ENCODE measurements around the gene CTBP1. TPM values are rescaled to one million over a fixed set of nuclear protein-coding genes. Genes with fewer than 3 reads are reported as not detected.

CTBP1 gene
- total RNA-seq, 2 experiments from 2014 or later = 194 to 211 TPM

DNA sequence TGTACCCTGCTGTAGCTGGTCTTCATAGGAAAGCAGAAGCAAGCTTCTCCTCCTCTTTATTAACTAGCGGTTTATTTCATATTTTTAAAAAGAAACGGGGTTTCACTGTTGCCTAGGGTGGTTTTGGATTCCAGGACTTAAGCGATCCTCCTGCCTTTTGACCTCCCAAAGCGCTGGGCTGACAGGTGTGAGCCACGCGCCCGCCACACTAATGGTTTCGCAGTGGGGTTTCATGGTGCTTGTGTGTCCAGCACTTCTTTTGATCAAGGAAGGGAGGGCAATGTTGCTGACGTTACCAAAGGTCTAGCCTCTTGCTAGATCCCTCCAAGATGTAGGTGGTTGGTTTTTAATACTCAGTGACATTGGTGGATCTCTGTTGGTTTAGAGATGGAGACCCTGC lies 42.2 kb upstream of the CTBP1 start:
- H3K4me1 Mint-ChIP-seq = peaks cover 26% of the 10 kb centered on the region
- peak; percentile 10 for DNase-seq
- H3K27me3 Mint-ChIP-seq = no peaks in the 10 kb centered on the region
- ATAC-seq (ENCODE audit: low read depth) = no peak
- POLR2A ChIA-PET = interaction anchor here (0.9 to 3.1 kb wide), 10 partner anchors 18 to 361 kb away, joined by 3 to 39 read pairs (median 10); partner anchors contain the start of genes CTBP1 and UVSSA
- peak overlapping the region; percentile 91 for H3K4me3 Mint-ChIP-seq
- H3K9me3 Mint-ChIP-seq = peaks cover 4% of the 10 kb centered on the region
- H3K36me3 Mint-ChIP-seq = peaks cover 5% of the 10 kb centered on the region
- H3K27ac Mint-ChIP-seq = peak overlapping the region; percentile 85

DNA sequence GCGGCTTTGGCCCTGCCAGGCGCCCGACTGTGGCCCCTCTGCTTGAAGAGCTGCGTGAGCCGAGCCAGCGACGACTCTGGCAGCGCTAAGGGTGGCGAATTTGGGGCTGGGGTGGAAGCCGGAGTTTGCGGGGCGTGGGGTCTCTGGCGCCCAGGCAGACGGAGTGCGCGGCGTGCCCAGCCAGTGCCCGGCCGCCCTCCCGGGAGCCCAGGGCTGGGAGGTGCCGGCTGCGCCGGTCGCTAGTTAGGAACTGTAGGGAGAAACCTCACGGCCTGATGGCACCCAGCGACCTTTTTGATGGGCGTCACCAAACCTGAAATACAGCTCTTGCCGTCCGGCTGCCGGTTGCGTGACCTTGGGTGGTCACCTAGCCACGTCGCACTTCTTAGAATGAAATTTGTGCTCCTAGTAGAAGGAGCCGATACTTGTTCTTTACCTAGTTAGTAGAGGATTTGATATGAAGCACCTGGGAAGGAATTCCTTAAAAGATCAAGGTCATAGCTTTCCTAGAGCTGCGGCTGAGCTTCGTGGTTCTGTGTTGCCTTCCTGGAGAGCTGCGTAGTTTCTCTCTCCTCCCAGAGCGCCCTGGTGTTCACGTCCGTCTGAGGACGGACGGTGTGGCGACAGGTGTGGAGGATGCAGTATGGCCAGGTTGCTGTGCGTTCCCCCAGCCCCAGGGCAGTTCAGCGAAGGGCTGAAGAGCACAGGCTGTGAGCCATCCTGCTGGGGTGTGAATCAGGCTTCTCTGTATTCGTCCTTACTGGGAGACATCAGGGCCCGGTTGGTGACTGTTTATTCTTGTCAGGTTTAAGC lies 41.4 kb upstream of the CTBP1 start:
- H3K9me3 Mint-ChIP-seq = peaks cover 4% of the 10 kb centered on the region
- DNase-seq (peak; percentile 49), ATAC-seq (ENCODE audit: low read depth) (no peak)
- POLR2A ChIA-PET = interaction anchor here (0.8 to 3.1 kb wide), 14 partner anchors 12 to 360 kb away, joined by 3 to 39 read pairs (median 5); partner anchors contain the start of genes CTBP1, GAK and UVSSA
- peak overlapping the region; percentile 85 for H3K27ac Mint-ChIP-seq
- H3K27me3 Mint-ChIP-seq = no peaks in the 10 kb centered on the region
- H3K36me3 Mint-ChIP-seq = peaks cover 5% of the 10 kb centered on the region
- H3K4me1 Mint-ChIP-seq = peaks cover 26% of the 10 kb centered on the region
- H3K4me3 Mint-ChIP-seq = peak overlapping the region; percentile 91

DNA sequence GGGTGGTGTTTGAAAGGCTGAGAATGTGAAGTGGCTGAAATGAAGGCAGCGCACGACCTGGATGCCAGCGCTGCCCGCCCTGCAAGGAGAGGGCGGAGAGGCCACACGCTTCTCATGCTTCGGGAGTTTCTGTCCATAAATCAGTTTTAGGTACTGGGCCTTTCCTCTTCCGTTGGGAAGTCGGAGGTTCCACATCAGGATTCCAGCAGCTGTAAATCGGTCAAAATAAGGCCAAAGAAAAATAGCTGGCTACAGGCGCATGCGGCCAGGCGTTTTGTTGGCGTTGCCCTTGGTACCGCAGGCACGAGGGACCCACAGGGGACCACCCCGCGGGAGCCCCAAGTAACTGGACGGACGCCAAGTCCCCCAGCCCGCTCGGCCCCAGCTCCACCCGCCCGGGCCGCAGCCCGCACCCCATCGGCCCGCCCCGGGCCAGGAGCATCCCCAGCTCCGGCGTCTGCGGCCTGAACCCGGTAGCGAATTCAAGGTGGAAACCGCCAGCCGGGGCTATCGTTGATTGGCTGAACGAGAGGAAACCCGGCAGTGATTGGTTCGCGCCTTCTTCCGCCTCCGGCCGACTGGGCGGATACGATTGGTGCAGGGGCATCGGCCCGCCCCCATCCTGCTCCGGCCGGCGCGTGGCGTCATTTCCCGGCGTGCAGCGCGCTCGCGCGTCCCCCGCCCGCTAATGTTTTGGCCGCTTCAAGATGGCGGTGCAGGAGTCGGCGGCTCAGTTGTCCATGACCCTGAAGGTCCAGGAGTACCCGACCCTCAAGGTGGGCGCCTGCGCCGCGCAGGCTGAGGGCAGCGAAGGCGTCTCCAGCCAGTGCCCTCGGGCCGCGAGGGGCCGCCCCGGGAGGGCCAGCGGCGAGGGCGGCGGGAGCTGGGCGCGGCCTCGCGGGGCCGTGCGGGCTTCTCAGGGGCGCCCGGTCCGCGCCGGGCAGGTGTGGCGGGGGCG lies 40.6 kb upstream of the CTBP1 start, which contains the start of gene MAEA:
Gene MAEA (plus strand): TSS at position 685 of the 958 bp plus-strand sequence. CDS start 23 bp downstream, at position 708.
- DNase-seq (peak; percentile 97), ATAC-seq (ENCODE audit: low read depth) (peak; percentile 93)
- H3K36me3 Mint-ChIP-seq = peaks cover 5% of the 10 kb centered on the region
- peaks cover 26% of the 10 kb centered on the region for H3K4me1 Mint-ChIP-seq
- H3K27ac Mint-ChIP-seq = peak within 1 kb of the TSS; percentile 85
- H3K4me3 Mint-ChIP-seq = peak within 1 kb of the TSS; percentile 91
- POLR2A ChIA-PET = interaction anchor here (0.5 to 3.1 kb wide), 18 partner anchors 10 to 358 kb away, joined by 3 to 39 read pairs (median 4); partner anchors contain the start of genes CTBP1, GAK and UVSSA
- peaks cover 4% of the 10 kb centered on the region for H3K9me3 Mint-ChIP-seq
- H3K27me3 Mint-ChIP-seq = no peaks in the 10 kb centered on the region

DNA sequence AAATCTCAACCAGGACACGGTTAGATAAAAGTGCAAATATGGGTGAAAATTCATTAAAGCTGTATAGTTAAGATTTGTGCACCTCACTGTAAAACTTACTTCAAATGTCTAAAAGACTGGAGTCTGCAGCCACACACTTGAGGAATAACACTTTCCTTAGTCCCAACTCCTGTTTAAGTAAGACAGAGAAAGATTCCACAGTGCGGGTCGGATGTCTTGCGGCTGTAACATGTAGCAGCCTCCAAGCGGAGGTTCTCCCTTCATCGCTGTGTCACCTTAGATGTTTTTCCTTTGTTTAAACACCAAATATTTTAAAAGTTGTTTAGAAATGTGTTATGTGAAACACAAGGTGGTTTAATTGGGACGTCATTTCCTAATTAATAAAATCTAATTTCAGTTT lies 39.9 kb upstream of the CTBP1 start:
- ATAC-seq (ENCODE audit: low read depth) (no peak), DNase-seq (peak; percentile 20)
- H3K27me3 Mint-ChIP-seq = no peaks in the 10 kb centered on the region
- H3K27ac Mint-ChIP-seq = peak overlapping the region; percentile 78
- H3K36me3 Mint-ChIP-seq = peaks cover 5% of the 10 kb centered on the region
- H3K4me3 Mint-ChIP-seq = peak overlapping the region; percentile 83
- H3K4me1 Mint-ChIP-seq = peaks cover 25% of the 10 kb centered on the region
- H3K9me3 Mint-ChIP-seq = peaks cover 4% of the 10 kb centered on the region
- POLR2A ChIA-PET = interaction anchor here (0.5 to 3.1 kb wide), 14 partner anchors 10 to 357 kb away, joined by 3 to 39 read pairs (median 5); partner anchors contain the start of genes CTBP1, GAK and UVSSA

DNA sequence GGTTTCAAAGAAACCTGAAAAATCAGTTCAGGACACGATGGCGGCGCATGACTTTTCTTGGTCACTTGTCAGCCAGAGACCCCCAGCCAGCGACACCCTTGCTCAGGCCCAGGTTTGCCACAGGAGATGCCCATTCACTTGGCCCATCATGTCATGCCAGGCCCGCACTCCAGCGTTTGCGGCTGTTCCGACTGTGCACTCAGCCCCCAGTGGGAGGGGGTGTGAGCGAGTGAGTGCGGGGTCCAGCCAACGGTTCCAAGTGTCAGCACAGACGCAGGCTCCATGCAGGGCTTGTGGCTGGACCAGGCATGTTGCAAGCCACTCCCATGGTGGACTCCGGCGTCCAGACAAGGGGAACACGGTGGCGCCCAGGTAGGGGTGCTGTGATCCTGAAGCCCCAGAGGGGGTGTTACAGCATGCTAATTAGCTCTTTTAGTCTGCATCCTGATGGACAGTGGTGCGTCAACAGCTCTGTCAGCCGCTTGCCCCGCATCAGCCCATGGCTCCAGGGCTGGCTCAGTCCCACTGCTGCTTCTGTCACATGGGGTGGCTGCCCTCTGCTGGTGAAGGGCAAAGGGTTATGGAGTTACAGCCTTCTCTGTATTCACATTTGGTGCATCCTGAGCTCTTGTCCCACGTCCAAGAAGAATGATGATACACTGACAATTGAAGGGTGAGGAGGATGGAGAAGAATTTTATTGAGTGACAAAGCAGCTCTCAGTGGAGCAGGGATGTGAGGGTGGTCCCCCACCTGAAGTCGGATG lies 37.0 kb upstream of the CTBP1 start:
- H3K9me3 Mint-ChIP-seq = peaks cover 4% of the 10 kb centered on the region
- H3K27ac Mint-ChIP-seq = no peak overlapping the region
- ATAC-seq (ENCODE audit: low read depth) (no peak), DNase-seq (peak; percentile 52)
- H3K4me3 Mint-ChIP-seq = no peak overlapping the region
- H3K36me3 Mint-ChIP-seq = peaks cover 4% of the 10 kb centered on the region
- no peaks in the 10 kb centered on the region for H3K27me3 Mint-ChIP-seq
- H3K4me1 Mint-ChIP-seq = peaks cover 10% of the 10 kb centered on the region
- POLR2A ChIA-PET = interaction anchor here (1.7 kb wide), 1 partner anchor 60 kb away, joined by 5 read pairs; no protein-coding TSS in a partner anchor

DNA sequence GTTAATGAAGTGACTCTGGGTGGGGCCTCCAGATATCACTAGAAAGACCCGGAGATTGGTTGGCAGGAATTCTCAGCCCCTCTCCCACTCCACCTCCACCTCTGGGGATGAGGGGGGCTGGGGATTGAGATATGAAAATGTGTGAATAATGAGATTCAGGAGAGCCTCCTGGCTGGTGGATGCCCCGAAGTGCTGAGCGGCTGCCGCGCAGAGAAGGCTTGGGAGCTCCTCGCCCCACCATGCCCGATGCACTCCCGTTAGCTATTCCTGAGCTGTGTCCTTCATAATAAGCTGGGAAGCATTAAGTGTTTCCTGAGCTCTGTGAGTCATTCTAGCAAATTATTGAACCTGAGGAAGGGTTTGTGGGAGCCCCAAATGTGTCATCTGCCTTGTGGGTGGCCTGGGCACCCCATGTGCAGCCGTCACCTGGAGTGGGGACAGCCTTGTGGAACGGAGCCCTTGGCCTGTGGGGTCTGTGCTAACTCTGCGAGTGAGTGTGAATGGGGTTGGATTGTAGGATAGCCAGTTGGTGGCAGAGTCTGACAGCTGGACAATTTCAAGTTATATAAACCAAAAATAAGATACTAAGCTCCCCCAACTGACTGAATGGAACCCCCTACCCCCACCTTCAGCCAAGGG lies 36.3 kb upstream of the CTBP1 start:
- Mint-ChIP-seq H3K36me3 (peaks cover 4% of the 10 kb centered on the region), H3K9me3 (peaks cover 4% of the 10 kb centered on the region), H3K4me1 (peaks cover 6% of the 10 kb centered on the region), H3K27me3 (no peaks in the 10 kb centered on the region), H3K27ac (no peak overlapping the region), H3K4me3 (no peak overlapping the region)
- ATAC-seq (ENCODE audit: low read depth) = no peak
- DNase-seq = no peak
- POLR2A ChIA-PET = no interaction called here

DNA sequence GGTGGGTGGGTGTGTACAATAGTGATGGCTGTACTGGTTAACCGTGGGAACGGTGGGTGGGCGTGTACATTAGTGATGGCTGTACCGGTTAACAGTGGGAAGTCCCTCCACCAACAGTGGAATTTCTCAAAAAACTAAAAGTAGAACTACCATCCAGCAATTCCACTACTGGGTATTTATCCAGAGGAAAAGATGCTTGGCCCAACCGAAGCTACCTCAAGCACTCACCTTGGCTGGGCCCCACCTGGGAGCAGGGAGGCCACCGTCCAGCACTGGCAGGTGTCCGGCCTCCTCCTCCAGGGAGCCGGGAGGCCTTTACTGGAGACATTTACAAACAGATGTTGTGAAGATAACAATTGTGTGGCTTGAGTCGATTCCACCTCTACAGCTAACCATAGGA lies 34.8 kb upstream of the CTBP1 start:
- DNase-seq (no peak), ATAC-seq (ENCODE audit: low read depth) (no peak)
- no peaks in the 10 kb centered on the region for H3K27me3 Mint-ChIP-seq
- H3K36me3 Mint-ChIP-seq = peaks cover 4% of the 10 kb centered on the region
- H3K4me3 Mint-ChIP-seq = no peak overlapping the region
- peaks cover 4% of the 10 kb centered on the region for H3K4me1 Mint-ChIP-seq
- H3K27ac Mint-ChIP-seq = no peak overlapping the region
- peaks cover 4% of the 10 kb centered on the region for H3K9me3 Mint-ChIP-seq
- POLR2A ChIA-PET = interaction anchor here (1.0 kb wide), 1 partner anchor 35 kb away, joined by 3 read pairs; the partner anchor contains the start of gene CTBP1

DNA sequence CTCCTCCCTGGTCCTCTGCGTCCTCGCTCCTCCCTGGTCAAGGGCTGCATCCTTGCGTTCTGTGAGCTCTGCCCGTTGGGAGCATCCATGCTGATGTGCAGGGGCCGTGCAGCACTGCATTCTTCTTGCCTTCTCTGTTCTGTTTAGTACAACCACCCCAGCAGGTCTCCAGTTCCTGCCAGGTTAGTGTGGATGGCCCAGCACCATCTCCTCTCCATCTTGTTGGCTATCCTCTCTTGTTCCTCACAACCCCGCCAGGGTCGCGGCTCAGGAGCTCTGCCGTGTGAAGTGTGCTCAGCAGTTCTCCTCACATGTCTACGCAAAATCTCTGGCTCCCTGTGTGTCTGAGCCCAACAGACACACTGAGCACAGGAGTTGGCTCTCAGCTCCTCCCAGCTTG lies 30.3 kb upstream of the CTBP1 start:
- ATAC-seq (ENCODE audit: low read depth) (no peak), DNase-seq (no peak)
- Mint-ChIP-seq H3K9me3 (no peaks in the 10 kb centered on the region), H3K27me3 (no peaks in the 10 kb centered on the region), H3K36me3 (no peaks in the 10 kb centered on the region), H3K4me1 (no peaks in the 10 kb centered on the region), H3K27ac (no peak overlapping the region), H3K4me3 (no peak overlapping the region)
- POLR2A ChIA-PET = no interaction called here

DNA sequence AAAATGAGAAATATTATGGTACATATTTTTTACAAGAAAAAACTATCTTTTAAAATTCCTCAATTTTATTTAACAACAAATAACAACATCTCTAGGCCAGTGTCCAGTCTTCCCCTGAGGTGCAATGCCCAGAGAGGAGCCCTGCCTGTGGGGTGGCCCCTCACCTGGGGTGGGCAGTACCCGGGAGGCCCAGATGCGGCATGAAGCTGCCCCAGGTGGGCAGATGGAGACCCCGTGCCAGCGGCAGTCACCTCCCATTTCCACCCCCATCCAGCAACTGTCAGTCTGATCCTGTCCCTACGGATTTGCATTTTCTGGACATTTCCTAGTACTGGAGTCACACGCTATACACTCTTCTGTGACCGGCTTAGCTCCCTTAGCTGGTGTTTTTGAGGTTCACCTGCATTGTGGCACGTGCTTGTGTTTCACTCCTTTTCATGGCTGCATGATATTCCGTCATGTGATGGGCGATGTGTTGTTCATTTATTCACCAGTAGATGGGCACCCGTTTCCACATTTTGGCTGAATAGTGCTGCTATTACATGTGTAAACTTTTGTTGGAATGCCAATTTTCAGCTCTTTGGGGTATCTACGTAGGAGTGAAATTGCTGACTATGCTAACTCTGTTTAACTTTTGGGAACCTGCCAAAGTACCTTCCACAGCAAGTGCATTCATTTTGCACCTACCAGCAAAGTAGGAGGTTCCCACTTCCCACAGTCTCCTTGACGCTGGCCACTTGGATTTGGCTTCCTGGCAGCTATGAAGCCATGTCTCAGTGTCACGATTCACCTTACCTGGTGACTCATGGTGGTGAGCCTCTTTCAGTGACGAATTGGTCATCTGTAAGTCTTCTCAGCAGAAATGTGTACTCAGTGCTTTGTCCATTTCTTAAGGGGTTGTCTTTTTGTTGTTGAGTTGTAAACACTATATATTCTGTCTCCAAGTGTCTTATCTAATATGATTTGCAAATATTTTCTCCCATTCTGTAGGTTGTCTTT lies 29.0 kb upstream of the CTBP1 start:
- no peak for DNase-seq
- Mint-ChIP-seq H3K4me3 (no peak overlapping the region), H3K36me3 (no peaks in the 10 kb centered on the region), H3K4me1 (no peaks in the 10 kb centered on the region), H3K27me3 (no peaks in the 10 kb centered on the region), H3K27ac (no peak overlapping the region), H3K9me3 (no peaks in the 10 kb centered on the region)
- no peak for ATAC-seq (ENCODE audit: low read depth)
- POLR2A ChIA-PET = interaction anchor here (0.8 kb wide), 1 partner anchor 12 kb away, joined by 6 read pairs; the partner anchor contains the start of gene MAEA

DNA sequence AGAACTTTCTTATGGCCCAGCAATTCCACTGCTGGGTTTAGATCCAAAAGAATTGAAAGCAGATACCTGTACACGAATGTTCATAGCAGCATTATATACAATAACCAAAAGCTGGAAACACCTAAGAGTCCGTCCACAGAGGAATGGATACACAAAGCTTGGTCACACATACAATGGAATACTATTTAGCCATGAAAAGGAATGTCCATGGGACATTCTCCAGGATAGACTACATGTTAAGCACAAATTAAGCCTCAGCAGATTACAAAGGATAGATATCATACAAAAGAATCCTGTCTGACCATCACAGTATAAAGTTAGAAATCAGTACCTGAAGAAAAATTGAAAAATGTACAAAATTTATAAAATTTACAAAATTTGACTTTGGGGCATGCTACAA lies 28.1 kb upstream of the CTBP1 start:
- no peak for DNase-seq
- no peak overlapping the region for H3K27ac Mint-ChIP-seq
- POLR2A ChIA-PET = interaction anchor here (0.7 kb wide), 1 partner anchor 33 kb away, joined by 3 read pairs; no protein-coding TSS in a partner anchor

DNA sequence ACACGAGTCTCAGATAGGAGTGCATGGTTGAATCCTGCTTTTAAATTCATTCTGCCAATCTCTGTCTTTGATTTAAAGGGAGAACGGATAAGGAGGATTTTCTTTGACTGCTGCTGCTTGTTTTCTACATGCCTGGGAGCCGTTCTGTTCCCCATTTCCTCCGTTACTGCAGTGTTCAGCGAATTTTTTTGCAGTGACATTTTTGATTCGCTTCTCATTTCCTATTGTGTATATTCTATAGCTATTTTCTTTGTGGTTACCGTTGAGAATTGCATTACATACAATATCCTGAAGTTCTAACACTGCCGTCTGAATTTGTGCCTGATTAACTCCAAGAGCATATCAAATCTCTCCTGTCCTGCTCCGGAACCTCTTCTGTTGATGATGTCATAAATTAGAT lies 25.9 kb upstream of the CTBP1 start:
- H3K27ac Mint-ChIP-seq = no peak overlapping the region
- H3K4me1 Mint-ChIP-seq = no peaks in the 10 kb centered on the region
- H3K36me3 Mint-ChIP-seq = peaks cover 1% of the 10 kb centered on the region
- H3K9me3 Mint-ChIP-seq = peaks cover 1% of the 10 kb centered on the region
- DNase-seq (no peak), ATAC-seq (ENCODE audit: low read depth) (no peak)
- H3K4me3 Mint-ChIP-seq = no peak overlapping the region
- POLR2A ChIA-PET = no interaction called here
- H3K27me3 Mint-ChIP-seq = no peaks in the 10 kb centered on the region

More for the DNA sequence above, 28.1 kb upstream of the CTBP1 start:
- no peaks in the 10 kb centered on the region for H3K9me3 Mint-ChIP-seq
- ATAC-seq (ENCODE audit: low read depth) = no peak
- H3K27me3 Mint-ChIP-seq = no peaks in the 10 kb centered on the region
- no peaks in the 10 kb centered on the region for H3K4me1 Mint-ChIP-seq
- no peak overlapping the region for H3K4me3 Mint-ChIP-seq
- H3K36me3 Mint-ChIP-seq = no peaks in the 10 kb centered on the region
